Measurements from ENCODE around the gene GATM. TPM values are rescaled to one million over a fixed set of nuclear protein-coding genes. Genes with fewer than 3 reads are reported as not detected.

GATM gene, protein sequence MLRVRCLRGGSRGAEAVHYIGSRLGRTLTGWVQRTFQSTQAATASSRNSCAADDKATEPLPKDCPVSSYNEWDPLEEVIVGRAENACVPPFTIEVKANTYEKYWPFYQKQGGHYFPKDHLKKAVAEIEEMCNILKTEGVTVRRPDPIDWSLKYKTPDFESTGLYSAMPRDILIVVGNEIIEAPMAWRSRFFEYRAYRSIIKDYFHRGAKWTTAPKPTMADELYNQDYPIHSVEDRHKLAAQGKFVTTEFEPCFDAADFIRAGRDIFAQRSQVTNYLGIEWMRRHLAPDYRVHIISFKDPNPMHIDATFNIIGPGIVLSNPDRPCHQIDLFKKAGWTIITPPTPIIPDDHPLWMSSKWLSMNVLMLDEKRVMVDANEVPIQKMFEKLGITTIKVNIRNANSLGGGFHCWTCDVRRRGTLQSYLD
- total RNA-seq, result 0.37 and 1.2 TPM in 2 replicates

DNA sequence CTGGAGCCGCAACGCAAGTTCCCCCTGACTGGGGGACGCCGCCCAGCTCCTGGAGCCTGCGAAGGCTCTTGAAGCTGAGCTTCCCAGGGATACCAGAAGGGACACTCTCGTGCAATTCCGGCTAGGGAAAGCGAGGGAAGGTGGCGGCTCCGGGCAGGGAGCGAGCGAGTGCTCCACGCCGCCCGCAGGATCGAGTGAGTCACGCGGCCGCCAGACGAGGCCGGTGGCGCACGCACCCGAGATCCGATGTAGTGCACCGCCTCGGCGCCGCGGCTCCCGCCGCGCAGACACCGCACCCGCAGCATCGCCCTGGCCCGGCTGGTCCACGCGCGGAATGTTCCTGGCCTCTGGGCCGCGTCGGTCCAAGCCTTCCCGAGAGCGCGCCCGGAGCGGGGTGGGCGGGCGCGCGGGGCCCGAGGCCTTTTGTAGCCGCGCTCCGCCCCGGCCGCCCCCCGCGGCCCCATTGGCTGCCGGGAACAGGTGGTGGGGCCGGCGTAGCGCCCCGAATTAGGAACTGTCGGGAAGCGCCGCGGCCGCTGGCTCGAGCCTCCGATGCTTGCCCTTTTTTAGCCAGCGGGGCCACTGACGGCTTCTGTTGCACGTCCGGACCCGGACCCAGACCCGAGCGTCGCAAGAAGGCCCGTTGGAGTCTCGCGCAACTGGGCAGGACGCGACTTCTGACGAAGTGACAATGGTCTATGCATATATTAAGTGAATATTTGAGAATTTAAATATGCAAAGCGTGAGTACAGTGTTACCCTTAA lies at the start of gene GATM:
Gene GATM (minus strand): TSS at position 396 of the 764 bp plus-strand sequence. CDS start 91 bp downstream, at position 305.

Other genes with a start within 250 kb of the GATM start
- gene DUOXA1, start 248.7 kb downstream of the GATM start, total RNA-seq, result 52.8 and 62.8 TPM in 2 replicates
- 39.9 and 59.4 TPM in 2 replicates for gene DUOX1, start 248.6 kb downstream of the GATM start, total RNA-seq
- 4.7 and 5.3 TPM in 2 replicates for gene SHF, start 190.6 kb downstream of the GATM start, total RNA-seq
- not detected in 2 replicates for gene SLC28A2, start 126.3 kb downstream of the GATM start, total RNA-seq
- gene SLC30A4, start 144.2 kb upstream of the GATM start, total RNA-seq, result 1.8 and 3.8 TPM in 2 replicates
- 26.3 and 38.9 TPM in 2 replicates for gene BLOC1S6, start 208.8 kb upstream of the GATM start, total RNA-seq